HepG2 (cell line): ENCODE results near the gene SPRTN. TPM values are rescaled to one million over a fixed set of nuclear protein-coding genes. Genes with fewer than 3 reads are reported as not detected.
A peak's percentile ranks its signal among the peaks of the same experiment; 100 is the strongest.

Experiments used
- ERF ChIP-seq: IDR thresholded peaks from 2 replicates; pipeline ENCODE4 v1.6.1; 2018; ENCODE audit warnings: missing biosample characterization, missing genetic modification reagents
- EZH2 ChIP-seq: conservative IDR thresholded peaks from 2 replicates; pipeline ENCODE4 v1.6.1; 2012; ENCODE audit warnings: mild to moderate bottlenecking, low read depth, low read length, moderate library complexity
- HDAC1 ChIP-seq: sonication (generic); formaldehyde crosslinking; IDR thresholded peaks from 2 replicates; pipeline ENCODE4 v1.5.1; 2020; ENCODE audit warnings: mild to moderate bottlenecking, missing genetic modification reagents
- KDM5B ChIP-seq: sonication (generic); formaldehyde crosslinking; IDR thresholded peaks from 2 replicates; pipeline ENCODE4 v1.4.0; 2020; ENCODE audit warnings: missing genetic modification reagents, mild to moderate bottlenecking, borderline replicate concordance
- NCOA2 ChIP-seq: sonication (generic); formaldehyde crosslinking; IDR thresholded peaks from 2 replicates; pipeline ENCODE4 v1.8.0; 2022; ENCODE audit warnings: inconsistent platforms
- REPIN1 ChIP-seq: sonication (generic); formaldehyde crosslinking; IDR thresholded peaks from 2 replicates; pipeline ENCODE4 v1.8.0; 2022; ENCODE audit warnings: missing genetic modification reagents, low read depth, mild to moderate bottlenecking, borderline replicate concordance
- SP4 ChIP-seq: sonication (generic); formaldehyde crosslinking; IDR thresholded peaks from 2 replicates; pipeline ENCODE4 v1.8.1; 2023; ENCODE audit warnings: mild to moderate bottlenecking, missing genetic modification reagents
- STAG1 ChIP-seq: sonication (generic); formaldehyde crosslinking; IDR thresholded peaks from 2 replicates; pipeline ENCODE4 v1.4.0; 2020; ENCODE audit warnings: missing genetic modification reagents
- TERF1 ChIP-seq: sonication (generic); formaldehyde crosslinking; IDR thresholded peaks from 2 replicates; pipeline ENCODE4 v1.8.0; 2022; ENCODE audit warnings: mild to moderate bottlenecking, missing genetic modification reagents, moderate library complexity
- TSC22D2 ChIP-seq: sonication (generic); formaldehyde crosslinking; IDR thresholded peaks from 2 replicates; pipeline ENCODE4 v1.5.1; 2020; ENCODE audit warnings: missing genetic modification reagents, mild to moderate bottlenecking, borderline replicate concordance
- YY1 ChIP-seq: IDR thresholded peaks from 2 replicates; pipeline ENCODE4 v1.6.1; 2011; ENCODE audit warnings: low read length, low read depth, moderate library complexity, mild to moderate bottlenecking; ENCODE audit not compliant: insufficient read depth, insufficient replicate concordance
- ZBTB44 ChIP-seq: sonication (generic); formaldehyde crosslinking; IDR thresholded peaks from 2 replicates; pipeline ENCODE4 v1.4.0; 2020; ENCODE audit warnings: missing genetic modification reagents
- ZNF142 ChIP-seq: sonication (generic); formaldehyde crosslinking; IDR thresholded peaks from 2 replicates; pipeline ENCODE4 v1.4.0; 2020; ENCODE audit warnings: missing genetic modification reagents
- ZNF251 ChIP-seq: sonication (generic); formaldehyde crosslinking; IDR thresholded peaks from 2 replicates; pipeline ENCODE4 v1.9.0; 2021; ENCODE audit warnings: mild to moderate bottlenecking, missing genetic modification reagents
- ZNF383 ChIP-seq: sonication (generic); formaldehyde crosslinking; IDR thresholded peaks from 2 replicates; pipeline ENCODE4 v1.4.0; 2020; ENCODE audit warnings: missing genetic modification reagents, mild to moderate bottlenecking, borderline replicate concordance
- ZNF704 ChIP-seq: sonication (generic); formaldehyde crosslinking; IDR thresholded peaks from 2 replicates; pipeline ENCODE4 v1.8.1; 2023; ENCODE audit warnings: mild to moderate bottlenecking, inconsistent platforms, moderate library complexity, missing genetic modification reagents, borderline replicate concordance
- ZNF784 ChIP-seq: sonication (generic); formaldehyde crosslinking; IDR thresholded peaks from 2 replicates; pipeline ENCODE4 v1.5.1; 2020; ENCODE audit warnings: missing genetic modification reagents, mild to moderate bottlenecking, borderline replicate concordance
- polyA plus RNA-seq, 8 experiments: library from polyadenylated mRNA; depleted of rRNA in 3 of 8; stranded (reverse) in 7 of 8; unstranded in 1 of 8; fragments of >200 nt; fragmentation: Illumina TruSeq in 4 of 8; extraction: Trizol in 4 of 8; gene quantifications; 2 replicates each; pipeline versions ENCODE4 v1.2.1 to v1.2.3, GENCODE V29; 2011 to 2016; ENCODE audit warnings: low read depth in 4 of 8, missing spikeins in 1 of 8, mixed read lengths in 1 of 8; ENCODE audit not compliant: insufficient read depth in 1 of 8
- total RNA-seq, 5 experiments: library from RNA; depleted of rRNA; stranded (reverse); fragments of >200 nt; fragmentation: Illumina TruSeq; extraction: Trizol; gene quantifications; 2 replicates each; pipeline ENCODE4 v1.2.3, GENCODE V29; 2016; ENCODE audit warnings: low read depth in 1 of 5

Gene SPRTN
- total and polyA plus RNA-seq, 2 of the 13 experiments (the other 11 are each of a cell fraction or from before 2014, with no cell fraction given): 4.2 to 15.2 TPM

GRCh38 chr1:231337472-231338269 lies 422 bp upstream of the SPRTN start, which contains the start of gene EXOC8 (continued):
- peak; percentile 86 for TF ChIP-seq HDAC1 (CRISPR knock-in tag)
- no peak for TF ChIP-seq EZH2
- peak; percentile 10; the same call in 1 of the 2 replicates for TF ChIP-seq STAG1 (CRISPR knock-in tag)
- 0 out of 2 replicates have a peak, but pooled peaks have one; percentile 52 for TF ChIP-seq ZNF251 (CRISPR knock-in tag)
- TF ChIP-seq ZNF704: peak; percentile 51; the same call in 1 of the 2 replicates
- peak; percentile 85; the same call in 1 of the 2 replicates for TF ChIP-seq KDM5B (CRISPR knock-in tag)
- no peak for TF ChIP-seq ZNF784 (CRISPR knock-in tag)
- peak; percentile 51; the same call in 1 of the 2 replicates for TF ChIP-seq ERF (CRISPR knock-in tag)
- peak; percentile 6; the same call in 1 of the 2 replicates for TF ChIP-seq SP4
- peak; percentile 62; the same call in 1 of the 2 replicates for TF ChIP-seq REPIN1 (CRISPR knock-in tag)
- TF ChIP-seq NCOA2 (CRISPR knock-in tag): 0 out of 2 replicates have a peak, but pooled peaks have one; percentile 7
- no peak for TF ChIP-seq TERF1
- 0 out of 2 replicates have a peak, but pooled peaks have one; percentile 78 for TF ChIP-seq ZNF383 (CRISPR knock-in tag)
- TF ChIP-seq ZNF142 (CRISPR knock-in tag): no peak
- peak; percentile 39; the same call in 1 of the 2 replicates for TF ChIP-seq TSC22D2 (CRISPR knock-in tag)
- TF ChIP-seq ZBTB44 (CRISPR knock-in tag): no peak
- peak; percentile 57 for TF ChIP-seq YY1
